ENCODE measurements around the gene RFX5. TPM values are rescaled to one million over a fixed set of nuclear protein-coding genes. Genes with fewer than 3 reads are reported as not detected.

The RFX5 gene
- total and polyA plus RNA-seq, 8 donors, result 9.9 to 117 (median 21.9) TPM

DNA sequence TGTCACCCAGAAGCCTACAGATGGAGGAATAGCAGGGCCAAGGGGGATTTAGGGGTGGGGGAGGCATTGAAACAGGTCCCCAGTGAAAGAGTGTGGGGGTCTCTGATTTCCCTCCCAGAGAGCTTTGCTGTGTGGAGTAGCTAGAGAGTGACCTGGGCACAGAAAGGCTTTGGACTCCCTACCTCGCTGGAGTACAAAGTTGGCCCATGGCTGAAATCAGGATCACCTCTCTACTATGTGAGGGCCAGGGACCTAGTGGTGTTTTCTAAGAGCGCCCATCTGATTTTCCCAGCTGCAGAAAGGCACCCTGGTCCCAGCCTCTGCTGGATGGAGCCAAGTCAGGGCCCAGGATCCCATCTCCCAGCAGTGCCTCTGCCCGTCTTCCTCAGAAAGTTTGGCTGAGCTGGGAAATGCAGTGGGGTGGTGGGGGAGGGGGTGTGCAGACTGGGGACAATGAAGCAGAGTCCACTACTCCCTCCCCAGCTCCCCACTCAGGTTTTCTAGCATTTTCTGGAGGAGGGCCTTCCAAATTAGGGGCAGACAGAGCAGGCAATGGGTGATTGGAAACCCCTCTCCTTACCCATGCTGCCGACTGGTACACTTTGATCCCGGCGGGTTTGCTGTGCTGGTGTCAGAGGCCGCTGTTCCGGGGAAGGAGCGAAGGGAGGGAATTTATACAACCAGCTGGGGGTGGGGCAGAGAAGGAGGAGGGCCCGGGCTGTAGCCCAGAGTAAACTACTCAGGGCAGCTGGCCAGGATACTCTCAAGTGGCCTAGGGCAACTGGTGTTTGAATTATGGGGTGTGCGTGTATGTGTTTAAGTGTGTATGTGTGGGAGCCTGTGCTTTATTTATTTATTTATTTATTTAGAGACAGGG, 25.2 kb upstream of the RFX5 start, which contains the start of gene SELENBP1:
SELENBP1 (minus strand) TSS at position 648 of the 877 bp plus-strand sequence; CDS start at position 584, 64 bp downstream.
- WGBS, 5 donors, result 13 to 40% (median 15%) methylated on average over 11 of the region's 11 CpGs
- intact Hi-C loops (cut with DNase I; ENCODE audit: low total_unique reads), result no loop called here
- TF ChIP-seq EP300 (IDR thresholded peaks at IDR 0.05), result no peak
- peak in 2 of 4 donors; percentile 48 to 88 for TF ChIP-seq POLR2A (IDR thresholded peaks at IDR 0.05)
- TF ChIP-seq POLR2AphosphoS5 (IDR thresholded peaks at IDR 0.05), result peak; percentile 28 to 98 (median 97)

DNA sequence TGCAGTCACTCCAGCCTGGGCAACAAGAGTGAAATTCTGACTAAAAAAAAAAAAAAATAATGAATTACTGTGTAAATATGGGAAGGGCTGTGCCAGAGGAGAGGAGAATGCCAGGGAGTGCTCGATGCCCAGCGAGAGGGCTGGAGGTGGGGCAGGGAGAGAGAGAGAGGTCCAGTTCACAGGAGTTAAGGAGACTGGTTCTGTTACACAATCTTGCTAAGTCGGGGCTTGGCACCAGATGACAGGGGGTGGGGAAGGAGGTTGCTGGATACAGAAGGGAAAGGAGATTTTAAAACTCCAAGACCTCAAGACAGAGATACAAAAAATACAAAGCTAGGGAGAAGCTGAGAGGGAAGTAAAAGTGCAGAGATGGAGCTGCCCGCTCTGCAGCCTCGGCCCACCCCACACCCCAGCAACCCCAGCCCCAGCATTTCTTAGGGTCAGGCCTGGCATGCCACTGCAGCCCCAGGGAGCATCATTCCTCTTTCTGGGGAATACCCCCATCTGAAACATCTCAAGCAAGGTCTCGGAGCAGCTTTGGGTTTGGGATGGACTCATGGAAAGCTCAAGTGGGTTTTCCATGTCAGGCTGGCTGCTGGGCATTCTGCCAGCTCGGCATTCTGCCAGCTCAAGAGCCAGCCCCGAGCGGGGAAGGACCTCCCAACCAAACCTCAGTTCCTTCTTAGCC, 24.5 kb upstream of the RFX5 start:
- Histone ChIP-seq H3K27me3 (no peaks in the 10 kb centered on the region), H3K27ac (peak overlapping the region; percentile 85 to 92 (median 89)), H3K4me3 (peak overlapping the region; percentile 53 to 65 (median 58)), H3K9me3 (no peaks in the 10 kb centered on the region), H3K4me1 (peaks cover 42 to 72% (median 62%) of the 10 kb centered on the region in 4 donors), H3K36me3 (peaks cover 5 to 31% (median 22%) of the 10 kb centered on the region in 4 donors)
- peak; percentile 84 to 90 for DNase-seq
- intact Hi-C loops (cut with DNase I; ENCODE audit: low total_unique reads), result no loop called here
- TF ChIP-seq POLR2AphosphoS5 (IDR thresholded peaks at IDR 0.05) (peak in 1 of 3 donors; percentile 32), EP300 (IDR thresholded peaks at IDR 0.05) (no peak)
- WGBS, 5 donors, result 9 to 21% (median 13%) methylated on average over 9 of the region's 9 CpGs

More for the DNA sequence above, 25.2 kb upstream of the RFX5 start, which contains the start of gene SELENBP1:
- H3K27me3 ChIP-seq, result no peaks in the 10 kb centered on the region
- H3K36me3 ChIP-seq, result peaks cover 0 to 23% (median 16%) of the 10 kb centered on the region in 4 donors
- DNase-seq, result peak; percentile 95 to 96
- peak within 1 kb of the TSS; percentile 53 to 65 (median 58) for H3K4me3 ChIP-seq
- H3K4me1 ChIP-seq, result peaks cover 42 to 67% (median 62%) of the 10 kb centered on the region in 4 donors
- H3K27ac ChIP-seq, result peak within 1 kb of the TSS; percentile 85 to 92 (median 89)
- no peaks in the 10 kb centered on the region for H3K9me3 ChIP-seq

DNA sequence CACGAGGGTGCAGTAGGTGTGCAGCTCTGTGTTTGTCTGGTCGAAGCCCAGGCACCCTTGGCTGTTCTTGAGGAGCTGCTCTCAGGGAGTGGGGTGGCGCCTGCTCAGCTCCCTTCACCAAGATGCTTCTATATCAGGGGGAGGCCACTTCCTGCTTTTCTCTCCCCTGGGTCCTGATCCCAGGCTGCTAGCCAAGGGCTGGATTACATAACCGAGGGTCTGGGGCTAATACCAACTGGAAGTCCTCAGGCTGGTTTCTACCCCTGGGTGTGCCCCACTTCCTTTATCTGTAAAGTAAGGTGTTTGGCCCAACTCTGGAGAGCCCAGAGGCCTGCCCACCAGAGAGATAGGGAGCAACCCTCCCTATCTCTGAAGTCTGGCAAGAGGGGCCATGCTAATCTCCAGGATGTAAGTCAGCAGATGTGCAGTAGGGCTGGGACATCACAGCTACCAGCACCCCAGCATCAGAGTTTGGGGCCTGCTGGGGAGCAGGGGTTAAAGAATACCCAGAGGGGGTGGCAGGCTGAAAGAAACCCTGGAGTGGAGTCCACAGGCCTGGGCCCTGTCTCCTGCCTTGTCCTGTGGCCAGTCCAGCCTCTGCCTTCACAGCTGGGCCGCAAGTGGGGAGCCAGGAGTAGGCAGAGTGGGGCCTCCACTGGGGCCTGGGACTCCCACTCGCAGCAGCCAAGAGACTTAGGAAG, 23.3 kb upstream of the RFX5 start:
- Histone ChIP-seq H3K9me3 (no peaks in the 10 kb centered on the region), H3K27ac (peak overlapping the region; percentile 40 to 92 (median 89)), H3K27me3 (no peaks in the 10 kb centered on the region), H3K4me3 (peak overlapping the region in 3 of 4 donors; percentile 53 to 65 (median 59)), H3K36me3 (peaks cover 17 to 42% (median 34%) of the 10 kb centered on the region in 4 donors), H3K4me1 (peaks cover 42 to 76% (median 64%) of the 10 kb centered on the region in 4 donors)
- 23 to 45% (median 33%) methylated on average over 5 to 6 of the region's 6 CpGs for WGBS, 5 donors
- TF ChIP-seq, protein P1, sequence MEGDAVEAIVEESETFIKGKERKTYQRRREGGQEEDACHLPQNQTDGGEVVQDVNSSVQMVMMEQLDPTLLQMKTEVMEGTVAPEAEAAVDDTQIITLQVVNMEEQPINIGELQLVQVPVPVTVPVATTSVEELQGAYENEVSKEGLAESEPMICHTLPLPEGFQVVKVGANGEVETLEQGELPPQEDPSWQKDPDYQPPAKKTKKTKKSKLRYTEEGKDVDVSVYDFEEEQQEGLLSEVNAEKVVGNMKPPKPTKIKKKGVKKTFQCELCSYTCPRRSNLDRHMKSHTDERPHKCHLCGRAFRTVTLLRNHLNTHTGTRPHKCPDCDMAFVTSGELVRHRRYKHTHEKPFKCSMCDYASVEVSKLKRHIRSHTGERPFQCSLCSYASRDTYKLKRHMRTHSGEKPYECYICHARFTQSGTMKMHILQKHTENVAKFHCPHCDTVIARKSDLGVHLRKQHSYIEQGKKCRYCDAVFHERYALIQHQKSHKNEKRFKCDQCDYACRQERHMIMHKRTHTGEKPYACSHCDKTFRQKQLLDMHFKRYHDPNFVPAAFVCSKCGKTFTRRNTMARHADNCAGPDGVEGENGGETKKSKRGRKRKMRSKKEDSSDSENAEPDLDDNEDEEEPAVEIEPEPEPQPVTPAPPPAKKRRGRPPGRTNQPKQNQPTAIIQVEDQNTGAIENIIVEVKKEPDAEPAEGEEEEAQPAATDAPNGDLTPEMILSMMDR (IDR thresholded peaks at IDR 0.05), result no peak
- no peak for TF ChIP-seq EP300 (IDR thresholded peaks at IDR 0.05)
- TF ChIP-seq POLR2AphosphoS5 (IDR thresholded peaks at IDR 0.05), result no peak
- no peak for TF ChIP-seq POLR2A (IDR thresholded peaks at IDR 0.05)
- intact Hi-C loops (cut with DNase I; ENCODE audit: low total_unique reads), result no loop called here
- DNase-seq, result peak; percentile 34 to 53

DNA sequence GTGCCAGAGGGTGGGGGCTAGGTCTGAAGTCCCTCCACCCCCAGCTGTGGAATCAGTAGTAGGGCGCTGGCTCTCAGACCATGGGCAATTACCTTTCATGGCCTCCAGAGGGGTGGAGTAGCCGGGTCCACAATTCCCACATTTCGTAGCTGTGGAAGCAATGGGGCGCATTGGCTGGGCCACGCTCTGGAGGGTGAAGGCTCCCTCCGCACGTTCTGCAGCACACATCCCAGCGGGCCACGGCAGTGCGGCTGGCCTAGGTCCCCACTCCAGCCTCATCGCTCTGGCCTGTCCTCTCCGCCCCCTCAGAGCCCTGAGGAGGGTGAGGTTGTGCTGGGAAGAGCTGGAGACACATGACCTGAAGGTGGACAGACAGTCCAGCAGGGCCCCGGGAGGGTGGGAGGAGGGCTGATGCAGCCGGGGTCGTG, 22.6 kb upstream of the RFX5 start:
- Histone ChIP-seq H3K36me3 (peaks cover 24 to 50% (median 41%) of the 10 kb centered on the region in 4 donors), H3K27ac (peak overlapping the region in 4 of 5 donors; percentile 33 to 92 (median 89)), H3K27me3 (no peaks in the 10 kb centered on the region), H3K4me1 (peaks cover 42 to 76% (median 64%) of the 10 kb centered on the region in 4 donors), H3K9me3 (no peaks in the 10 kb centered on the region), H3K4me3 (peak overlapping the region in 2 of 4 donors; percentile 0 to 65)
- no peak for DNase-seq
- TF ChIP-seq POLR2A (IDR thresholded peaks at IDR 0.05) (no peak), EP300 (IDR thresholded peaks at IDR 0.05) (no peak), POLR2AphosphoS5 (IDR thresholded peaks at IDR 0.05) (no peak)
- TF ChIP-seq, protein P1 (IDR thresholded peaks at IDR 0.05), result no peak
- intact Hi-C loops (cut with DNase I; ENCODE audit: low total_unique reads), result no loop called here
- 66 to 85% (median 81%) methylated on average over 6 to 15 of the region's 15 CpGs for WGBS, 5 donors
